K562 (cell line): ENCODE measurements around the gene OR51B5. TPM values are rescaled to one million over a fixed set of nuclear protein-coding genes. Genes with fewer than 3 reads are reported as not detected.

Source experiments
- GABPA ChIP-seq: fragments of 200-800 bp; sonication (Bioruptor generic); conservative IDR thresholded peaks from 2 replicates; pipeline ENCODE4 v1.6.1; 2016; ENCODE audit warnings: low read depth, missing genetic modification characterization, missing compliant biosample characterization
- NFE2L1 ChIP-seq: fragments of 450-650 bp; IDR thresholded peaks from 2 replicates; pipeline ENCODE4 v1.6.1; 2016; ENCODE audit warnings: missing genetic modification characterization, low read depth, mild to moderate bottlenecking, missing compliant biosample characterization, moderate library complexity, borderline replicate concordance
- NFIX ChIP-seq: fragments of 250-450 bp; sonication (Bioruptor Pico); IDR thresholded peaks from 2 replicates; pipeline ENCODE4 v1.4.0; 2020; ENCODE audit warnings: low read depth, mild to moderate bottlenecking, moderate library complexity
- ZFP30 ChIP-seq: fragments of 250-450 bp; sonication (Bioruptor Pico); IDR thresholded peaks from 2 replicates; pipeline ENCODE4 v1.8.0; 2022; ENCODE audit warnings: moderate library complexity, mild to moderate bottlenecking, inconsistent platforms, borderline replicate concordance
- ZFPM2 ChIP-seq: fragments of 250-450 bp; sonication (Bioruptor Pico); IDR thresholded peaks from 2 replicates; pipeline ENCODE4 v1.5.1; 2022; ENCODE audit warnings: mild to moderate bottlenecking
- ZNF668 ChIP-seq: fragments of 250-450 bp; sonication (Bioruptor Pico); IDR thresholded peaks from 2 replicates; pipeline ENCODE4 v1.8.0; 2022; ENCODE audit warnings: mild to moderate bottlenecking, inconsistent platforms
- polyA plus RNA-seq, 8 experiments: library from polyadenylated mRNA; depleted of rRNA in 4 of 8; stranded (reverse) in 5 of 8; unstranded in 3 of 8; fragments of >200 nt; fragmentation: Nextera tagmentation in 2 of 8; fragmentation: Illumina TruSeq in 1 of 8; extraction: Ambion mirVana in 2 of 8; extraction: Trizol in 1 of 8; gene quantifications; 2 replicates each; pipeline versions ENCODE4 v1.2.1 to v1.2.3, GENCODE V29; 2011 to 2014; ENCODE audit warnings: inconsistent platforms in 1 of 8, missing spikeins in 1 of 8
- total RNA-seq, 7 experiments: library from RNA; depleted of rRNA in 6 of 7; stranded (reverse); fragments of >200 nt in 6 of 7; fragmentation: Illumina TruSeq in 2 of 7; extraction: Trizol in 2 of 7; gene quantifications; 2 replicates each; pipeline versions ENCODE4 v1.2.1 to v1.2.3, GENCODE V29; 2011 to 2021; ENCODE audit warnings: low replicate concordance in 1 of 7
- TF ChIP-seq, protein P1 (sequence below), 2 experiments: fragments of 450-650 bp in 1 of 2; sonication (generic) in 1 of 2; formaldehyde crosslinking in 1 of 2; IDR thresholded peaks; 2 replicates each; pipeline versions ENCODE4 v1.7.1 to v1.9.0; 2016 to 2022; ENCODE audit warnings: inconsistent platforms in 1 of 2, mild to moderate bottlenecking in 1 of 2, missing genetic modification reagents in 1 of 2

The OR51B5 gene
- total and polyA plus RNA-seq, 9 of the 15 experiments (the other 6 are each of a cell fraction or from before 2014, with no cell fraction given): 81.2 to 176 (median 113) TPM

DNA sequence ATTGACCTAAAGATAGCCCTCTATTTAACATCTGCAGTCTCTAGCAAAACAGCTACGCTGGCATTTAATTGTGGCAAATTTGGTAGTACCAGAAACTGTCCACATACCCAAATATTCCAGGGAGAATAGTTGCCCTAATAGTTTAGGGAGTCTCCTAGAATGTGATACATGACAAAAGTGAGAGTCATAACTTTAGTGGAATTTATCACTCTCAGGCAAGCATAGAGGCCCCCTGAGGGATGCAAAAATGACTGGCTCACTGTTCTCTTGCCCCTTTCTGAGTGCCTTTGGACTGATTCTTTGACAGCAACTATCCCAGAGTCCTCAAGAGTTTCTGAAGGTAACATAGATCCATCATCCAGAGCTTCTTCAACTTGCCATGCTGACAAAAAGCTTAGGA lies 39.3 kb downstream of the OR51B5 start (continued):
- TF ChIP-seq, protein P1, sequence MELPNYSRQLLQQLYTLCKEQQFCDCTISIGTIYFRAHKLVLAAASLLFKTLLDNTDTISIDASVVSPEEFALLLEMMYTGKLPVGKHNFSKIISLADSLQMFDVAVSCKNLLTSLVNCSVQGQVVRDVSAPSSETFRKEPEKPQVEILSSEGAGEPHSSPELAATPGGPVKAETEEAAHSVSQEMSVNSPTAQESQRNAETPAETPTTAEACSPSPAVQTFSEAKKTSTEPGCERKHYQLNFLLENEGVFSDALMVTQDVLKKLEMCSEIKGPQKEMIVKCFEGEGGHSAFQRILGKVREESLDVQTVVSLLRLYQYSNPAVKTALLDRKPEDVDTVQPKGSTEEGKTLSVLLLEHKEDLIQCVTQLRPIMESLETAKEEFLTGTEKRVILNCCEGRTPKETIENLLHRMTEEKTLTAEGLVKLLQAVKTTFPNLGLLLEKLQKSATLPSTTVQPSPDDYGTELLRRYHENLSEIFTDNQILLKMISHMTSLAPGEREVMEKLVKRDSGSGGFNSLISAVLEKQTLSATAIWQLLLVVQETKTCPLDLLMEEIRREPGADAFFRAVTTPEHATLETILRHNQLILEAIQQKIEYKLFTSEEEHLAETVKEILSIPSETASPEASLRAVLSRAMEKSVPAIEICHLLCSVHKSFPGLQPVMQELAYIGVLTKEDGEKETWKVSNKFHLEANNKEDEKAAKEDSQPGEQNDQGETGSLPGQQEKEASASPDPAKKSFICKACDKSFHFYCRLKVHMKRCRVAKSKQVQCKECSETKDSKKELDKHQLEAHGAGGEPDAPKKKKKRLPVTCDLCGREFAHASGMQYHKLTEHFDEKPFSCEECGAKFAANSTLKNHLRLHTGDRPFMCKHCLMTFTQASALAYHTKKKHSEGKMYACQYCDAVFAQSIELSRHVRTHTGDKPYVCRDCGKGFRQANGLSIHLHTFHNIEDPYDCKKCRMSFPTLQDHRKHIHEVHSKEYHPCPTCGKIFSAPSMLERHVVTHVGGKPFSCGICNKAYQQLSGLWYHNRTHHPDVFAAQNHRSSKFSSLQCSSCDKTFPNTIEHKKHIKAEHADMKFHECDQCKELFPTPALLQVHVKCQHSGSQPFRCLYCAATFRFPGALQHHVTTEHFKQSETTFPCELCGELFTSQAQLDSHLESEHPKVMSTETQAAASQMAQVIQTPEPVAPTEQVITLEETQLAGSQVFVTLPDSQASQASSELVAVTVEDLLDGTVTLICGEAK (IDR thresholded peaks at IDR 0.05): no peak
- TF ChIP-seq, protein P1 (CRISPR knock-in tag; IDR thresholded peaks at IDR 0.05): no peak
- TF ChIP-seq GABPA (tag): no peak
- no peak for TF ChIP-seq NFIX
- no peak for TF ChIP-seq ZNF668 (CRISPR knock-in tag)
- no peak for TF ChIP-seq ZFP30 (CRISPR knock-in tag)
- TF ChIP-seq ZFPM2 (CRISPR knock-in tag): no peak
- no peak for TF ChIP-seq NFE2L1 (tag)
- TF ChIP-seq, all 486 proteins: peak for 0
